Skeletal muscle tissue (tissue), 4 donors: ENCODE results near the gene TOR3A. TPM values are rescaled to one million over a fixed set of nuclear protein-coding genes. Genes with fewer than 3 reads are reported as not detected.

Experiments used
- H3K27ac ChIP-seq: one replicate; pipeline ENCODE4 v1.7.0; 2013; ENCODE audit warnings: mild to moderate bottlenecking, low read depth, low read length, inconsistent platforms
- H3K27me3 ChIP-seq, 3 donors: one replicate each; pipeline ENCODE4 v1.7.0; 2013; ENCODE audit warnings: low read length in 3 of 3; ENCODE audit not compliant: control insufficient read depth in 3 of 3, insufficient read depth in 3 of 3
- H3K36me3 ChIP-seq, 3 donors: one replicate each; pipeline ENCODE4 v1.7.0; 2013; ENCODE audit warnings: low read length in 3 of 3; ENCODE audit not compliant: control insufficient read depth in 3 of 3, insufficient read depth in 3 of 3
- H3K4me1 ChIP-seq, 3 donors: one replicate each; pipeline ENCODE4 v1.7.0; 2013; ENCODE audit warnings: low read length in 3 of 3, mild to moderate bottlenecking in 3 of 3; ENCODE audit not compliant: control insufficient read depth in 3 of 3, insufficient read depth in 3 of 3
- H3K4me3 ChIP-seq, 3 donors: one replicate each; pipeline ENCODE4 v1.7.0; 2013; ENCODE audit warnings: low read length in 3 of 3
- H3K9ac ChIP-seq, 3 donors: one replicate each; pipeline ENCODE4 v1.7.0; 2013; ENCODE audit warnings: low read length in 3 of 3, mild to moderate bottlenecking in 3 of 3, moderate library complexity in 2 of 3, low read depth in 1 of 3
- H3K9me3 ChIP-seq, 3 donors: one replicate each; pipeline ENCODE4 v1.7.0; 2013; ENCODE audit warnings: low read length in 3 of 3; ENCODE audit not compliant: control insufficient read depth in 3 of 3
- total RNA-seq: library from RNA; depleted of rRNA; stranded (reverse); fragments of >200 nt; gene quantifications from one replicate; pipeline ENCODE4 v1.2.3, GENCODE V29; 2014
- donor health status: Osteomylitis.

The TOR3A gene
- total RNA-seq, 1 donor from 2014 or later = 16.7 TPM

GRCh38 chr1:179061360-179062282 lies 20.2 kb upstream of the TOR3A start:
- Histone ChIP-seq H3K9me3 (no peaks in the 10 kb centered on the region), H3K27me3 (no peaks in the 10 kb centered on the region), H3K27ac (no peak overlapping the region), H3K9ac (no peak overlapping the region), H3K4me3 (no peak overlapping the region), H3K36me3 (peaks cover 10 to 23% (median 11%) of the 10 kb centered on the region in 3 donors), H3K4me1 (peaks cover 0 to 11% (median 0%) of the 10 kb centered on the region in 3 donors)

GRCh38 chr1:179066471-179066870 lies 15.4 kb upstream of the TOR3A start:
- Histone ChIP-seq H3K4me1 (peaks cover 0 to 4% (median 0%) of the 10 kb centered on the region in 3 donors), H3K27me3 (no peaks in the 10 kb centered on the region), H3K9ac (no peak overlapping the region), H3K36me3 (peaks cover 17 to 28% (median 18%) of the 10 kb centered on the region in 3 donors), H3K9me3 (no peaks in the 10 kb centered on the region), H3K27ac (no peak overlapping the region), H3K4me3 (no peak overlapping the region)

GRCh38 chr1:179077396-179077795 lies 4.5 kb upstream of the TOR3A start:
- Histone ChIP-seq H3K27me3 (no peaks in the 10 kb centered on the region), H3K36me3 (peaks cover 0 to 10% (median under 1%) of the 10 kb centered on the region in 3 donors), H3K9ac (no peak overlapping the region), H3K4me1 (peaks cover 12 to 15% (median 13%) of the 10 kb centered on the region in 3 donors), H3K27ac (no peak overlapping the region), H3K9me3 (no peaks in the 10 kb centered on the region), H3K4me3 (no peak overlapping the region)

GRCh38 chr1:179079113-179079761 lies 2.6 kb upstream of the TOR3A start:
- Histone ChIP-seq H3K4me3 (no peak overlapping the region), H3K36me3 (no peaks in the 10 kb centered on the region), H3K27me3 (no peaks in the 10 kb centered on the region), H3K9ac (no peak overlapping the region), H3K4me1 (peaks cover 19 to 26% (median 24%) of the 10 kb centered on the region in 3 donors), H3K27ac (no peak overlapping the region), H3K9me3 (no peaks in the 10 kb centered on the region)

GRCh38 chr1:179080866-179081686 lies 794 bp upstream of the TOR3A start:
- Histone ChIP-seq H3K27ac (peak overlapping the region; percentile 81), H3K36me3 (peaks cover 8 to 12% (median 10%) of the 10 kb centered on the region in 3 donors), H3K4me1 (peaks cover 19 to 27% (median 26%) of the 10 kb centered on the region in 3 donors), H3K27me3 (no peaks in the 10 kb centered on the region), H3K9ac (peak overlapping the region; percentile 92 to 94 (median 94)), H3K4me3 (peak overlapping the region; percentile 85 to 95 (median 92)), H3K9me3 (no peaks in the 10 kb centered on the region)

- H3K9ac ChIP-seq = peak overlapping the region; percentile 92 to 94 (median 94)
- H3K27ac ChIP-seq = peak overlapping the region; percentile 81
- H3K4me3 ChIP-seq = peak overlapping the region; percentile 85 to 95 (median 92)
- H3K36me3 ChIP-seq = peaks cover 15 to 21% (median 16%) of the 10 kb centered on the region in 3 donors
- no peaks in the 10 kb centered on the region for H3K9me3 ChIP-seq
- H3K27me3 ChIP-seq = no peaks in the 10 kb centered on the region
- peaks cover 19 to 27% (median 26%) of the 10 kb centered on the region in 3 donors for H3K4me1 ChIP-seq
Observed at GRCh38 chr1:179082333-179082998, 596 bp downstream of the TOR3A start.

GRCh38 chr1:179082999-179083335 lies 1.1 kb downstream of the TOR3A start:
- peak overlapping the region; percentile 92 to 94 (median 94) for H3K9ac ChIP-seq
- peaks cover 17 to 24% (median 17%) of the 10 kb centered on the region in 3 donors for H3K36me3 ChIP-seq
- peaks cover 19 to 27% (median 27%) of the 10 kb centered on the region in 3 donors for H3K4me1 ChIP-seq
- no peaks in the 10 kb centered on the region for H3K27me3 ChIP-seq
- H3K9me3 ChIP-seq = no peaks in the 10 kb centered on the region
- H3K27ac ChIP-seq = peak overlapping the region; percentile 81
- peak overlapping the region; percentile 85 to 95 (median 92) for H3K4me3 ChIP-seq

- Histone ChIP-seq H3K9me3 (no peaks in the 10 kb centered on the region), H3K4me3 (no peak overlapping the region), H3K27ac (no peak overlapping the region), H3K4me1 (peaks cover 19 to 27% (median 27%) of the 10 kb centered on the region in 3 donors), H3K9ac (no peak overlapping the region), H3K36me3 (peaks cover 18 to 27% (median 20%) of the 10 kb centered on the region in 3 donors), H3K27me3 (no peaks in the 10 kb centered on the region)
Observed at GRCh38 chr1:179083533-179083932, 1.7 kb downstream of the TOR3A start.

- H3K4me1 ChIP-seq = peaks cover 28 to 42% (median 40%) of the 10 kb centered on the region in 3 donors
- H3K9me3 ChIP-seq = no peaks in the 10 kb centered on the region
- H3K4me3 ChIP-seq = no peak overlapping the region
- H3K27ac ChIP-seq = no peak overlapping the region
- H3K36me3 ChIP-seq = peaks cover 25 to 43% (median 34%) of the 10 kb centered on the region in 3 donors
- no peaks in the 10 kb centered on the region for H3K27me3 ChIP-seq
- no peak overlapping the region for H3K9ac ChIP-seq
Observed at GRCh38 chr1:179087665-179088064, 5.8 kb downstream of the TOR3A start.
